GM12892 (cell line): ENCODE measurements around the gene PRH2.

Experiments used
- POLR2A ChIP-seq: IDR thresholded peaks from 2 replicates; pipeline ENCODE4 v1.6.1; 2011; ENCODE audit warnings: low read depth, low read length, control low read depth
- POLR2AphosphoS5 ChIP-seq: IDR thresholded peaks from 2 replicates; pipeline ENCODE4 v1.6.1; 2011; ENCODE audit warnings: low read depth, low read length, control low read depth

DNA sequence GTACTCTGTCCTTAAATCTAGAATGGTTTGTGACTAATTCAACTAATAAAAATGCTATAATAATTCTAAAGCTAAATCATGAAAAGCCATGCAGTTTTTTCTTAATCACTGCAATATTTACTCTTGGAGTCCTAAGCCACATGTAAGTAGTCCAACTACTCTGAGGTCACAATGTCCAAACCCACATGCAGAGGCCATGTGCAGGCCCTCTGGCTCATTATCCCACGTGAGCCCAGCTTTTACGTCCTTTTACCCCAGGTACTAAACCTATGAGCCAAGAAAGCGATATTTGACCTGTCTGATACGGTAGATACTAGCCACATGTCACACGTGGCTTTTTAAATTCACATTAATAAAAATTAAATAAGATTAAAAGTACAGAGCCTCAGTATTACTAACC, 32.2 kb upstream of the PRH2 start:
- TF ChIP-seq POLR2AphosphoS5 (no peak), POLR2A (no peak)
